Measurements from ENCODE around the gene CLIP3.
A peak's percentile ranks its signal among the peaks of the same experiment; 100 is the strongest.

CLIP3 gene

GRCh38 chr19:36054733-36055686 lies 22.3 kb upstream of the CLIP3 start, which contains the start of gene WDR62:
TSS of gene WDR62 (plus strand) at chr19:36054897. CDS start at chr19:36054972, 75 bp downstream.
- peak within 1 kb of the TSS; percentile 60 for H3K4me3 ChIP-seq (ENCODE audit: low read depth, low read length)
- peak; percentile 95 for DNase-seq (ENCODE audit: low read depth)
- no peak for TF ChIP-seq CTCF (IDR thresholded peaks at IDR 0.05; ENCODE audit: insufficient read depth, low read depth, low read length, missing control alignments)

- peak; percentile 100 for DNase-seq (ENCODE audit: low read depth)
- H3K4me3 ChIP-seq (ENCODE audit: low read depth, low read length): peak within 1 kb of the TSS; percentile 60
- TF ChIP-seq CTCF (IDR thresholded peaks at IDR 0.05; ENCODE audit: insufficient read depth, low read depth, low read length, missing control alignments): peak; percentile 39
Observed at GRCh38 chr19:36054119-36054732, 21.6 kb upstream of the CLIP3 start, which contains the start of gene THAP8. TSS of gene THAP8 (minus strand) at chr19:36054285. CDS start at chr19:36054217, 68 bp downstream.

- no peak for TF ChIP-seq CTCF (IDR thresholded peaks at IDR 0.05; ENCODE audit: insufficient read depth, low read depth, low read length, missing control alignments)
- DNase-seq (ENCODE audit: low read depth): no peak
- no peak overlapping the region for H3K4me3 ChIP-seq (ENCODE audit: low read depth, low read length)
Observed at GRCh38 chr19:36051637-36052036, 19.0 kb upstream of the CLIP3 start.

GRCh38 chr19:36051236-36051635 lies 18.6 kb upstream of the CLIP3 start:
- TF ChIP-seq CTCF (IDR thresholded peaks at IDR 0.05; ENCODE audit: insufficient read depth, low read depth, low read length, missing control alignments): no peak
- no peak for DNase-seq (ENCODE audit: low read depth)
- no peak overlapping the region for H3K4me3 ChIP-seq (ENCODE audit: low read depth, low read length)

- no peak for DNase-seq (ENCODE audit: low read depth)
- TF ChIP-seq CTCF (IDR thresholded peaks at IDR 0.05; ENCODE audit: insufficient read depth, low read depth, low read length, missing control alignments): no peak
- H3K4me3 ChIP-seq (ENCODE audit: low read depth, low read length): no peak overlapping the region
Observed at GRCh38 chr19:36049080-36049698, 16.5 kb upstream of the CLIP3 start.

GRCh38 chr19:36047835-36048234 lies 15.2 kb upstream of the CLIP3 start:
- no peak for DNase-seq (ENCODE audit: low read depth)
- no peak for TF ChIP-seq CTCF (IDR thresholded peaks at IDR 0.05; ENCODE audit: insufficient read depth, low read depth, low read length, missing control alignments)
- no peak overlapping the region for H3K4me3 ChIP-seq (ENCODE audit: low read depth, low read length)
